Muscle layer of colon (tissue), 2 donors: ENCODE data around the gene ZNRF3.
"Not testable (repeated sequence)": the region's sequence is repeated elsewhere in the genome, so short reads cannot be mapped to it uniquely, and the experiment has no call there.

Source experiments
- H3K27ac ChIP-seq: one replicate; pipeline ENCODE4 v1.7.0; 2013; ENCODE audit warnings: low read depth, mild to moderate bottlenecking, low read length, moderate library complexity
- H3K27me3 ChIP-seq, 2 donors: one replicate each; pipeline ENCODE4 v1.7.0; 2013; ENCODE audit warnings: low read length in 2 of 2, mild to moderate bottlenecking in 2 of 2; ENCODE audit not compliant: insufficient read depth in 2 of 2, control insufficient read depth in 1 of 2
- H3K36me3 ChIP-seq: one replicate; pipeline ENCODE4 v1.7.0; 2013; ENCODE audit warnings: mild to moderate bottlenecking, low read length; ENCODE audit not compliant: insufficient read depth
- H3K4me1 ChIP-seq: one replicate; pipeline ENCODE4 v1.7.0; 2013; ENCODE audit warnings: mild to moderate bottlenecking, low read length; ENCODE audit not compliant: insufficient read depth
- H3K4me3 ChIP-seq, 2 donors: one replicate each; pipeline ENCODE4 v1.7.0; 2013; ENCODE audit warnings: low read length in 2 of 2, low read depth in 1 of 2, mild to moderate bottlenecking in 1 of 2, moderate library complexity in 1 of 2
- H3K9ac ChIP-seq: one replicate; pipeline ENCODE4 v1.7.0; 2013; ENCODE audit warnings: low read length
- H3K9me3 ChIP-seq: one replicate; pipeline ENCODE4 v1.7.0; 2013; ENCODE audit warnings: mild to moderate bottlenecking, low read length
- donor health status: abdominal sarcoma.
- donor health status: Adenocarcinoma of cecum.

The ZNRF3 gene

GRCh38 chr22:28864878-28865596, 18.3 kb upstream of the ZNRF3 start:
- Histone ChIP-seq H3K4me1 (no peaks in the 10 kb centered on the region), H3K36me3 (no peaks in the 10 kb centered on the region), H3K9me3 (no peaks in the 10 kb centered on the region), H3K27ac (no peak overlapping the region), H3K9ac (no peak overlapping the region), H3K4me3 (no peak overlapping the region), H3K27me3 (no peaks in the 10 kb centered on the region)

- no peak overlapping the region for H3K27ac ChIP-seq
- no peaks in the 10 kb centered on the region for H3K27me3 ChIP-seq
- no peaks in the 10 kb centered on the region for H3K4me1 ChIP-seq
- H3K36me3 ChIP-seq: no peaks in the 10 kb centered on the region
- no peaks in the 10 kb centered on the region for H3K9me3 ChIP-seq
- no peak overlapping the region for H3K9ac ChIP-seq
- H3K4me3 ChIP-seq: no peak overlapping the region
Observed at GRCh38 chr22:28867191-28867590, 16.2 kb upstream of the ZNRF3 start.

- H3K36me3 ChIP-seq, H3K9ac ChIP-seq, H3K27me3 ChIP-seq, H3K4me1 ChIP-seq, H3K27ac ChIP-seq, H3K4me3 ChIP-seq, H3K9me3 ChIP-seq: not testable (repeated sequence)
Observed at GRCh38 chr22:28868389-28868788, 15.0 kb upstream of the ZNRF3 start.

- no peaks in the 10 kb centered on the region for H3K36me3 ChIP-seq
- no peaks in the 10 kb centered on the region for H3K27me3 ChIP-seq
- no peak overlapping the region for H3K9ac ChIP-seq
- H3K27ac ChIP-seq: no peak overlapping the region
- H3K9me3 ChIP-seq: no peaks in the 10 kb centered on the region
- no peaks in the 10 kb centered on the region for H3K4me1 ChIP-seq
- no peak overlapping the region for H3K4me3 ChIP-seq
Observed at GRCh38 chr22:28869736-28870135, 13.6 kb upstream of the ZNRF3 start.

GRCh38 chr22:28873183-28873963, 10.0 kb upstream of the ZNRF3 start:
- Histone ChIP-seq H3K9ac (no peak overlapping the region), H3K36me3 (no peaks in the 10 kb centered on the region), H3K27ac (no peak overlapping the region), H3K4me1 (no peaks in the 10 kb centered on the region), H3K4me3 (no peak overlapping the region), H3K9me3 (no peaks in the 10 kb centered on the region), H3K27me3 (no peaks in the 10 kb centered on the region)

GRCh38 chr22:28874061-28874460, 9.3 kb upstream of the ZNRF3 start:
- H3K9me3 ChIP-seq: no peaks in the 10 kb centered on the region
- H3K9ac ChIP-seq: no peak overlapping the region
- H3K27ac ChIP-seq: no peak overlapping the region
- H3K36me3 ChIP-seq: no peaks in the 10 kb centered on the region
- no peaks in the 10 kb centered on the region for H3K27me3 ChIP-seq
- H3K4me3 ChIP-seq: no peak overlapping the region
- no peaks in the 10 kb centered on the region for H3K4me1 ChIP-seq

GRCh38 chr22:28874811-28875320, 8.5 kb upstream of the ZNRF3 start:
- Histone ChIP-seq H3K9ac (no peak overlapping the region), H3K9me3 (no peaks in the 10 kb centered on the region), H3K27me3 (no peaks in the 10 kb centered on the region), H3K4me1 (no peaks in the 10 kb centered on the region), H3K36me3 (no peaks in the 10 kb centered on the region), H3K4me3 (no peak overlapping the region), H3K27ac (no peak overlapping the region)

- no peaks in the 10 kb centered on the region for H3K36me3 ChIP-seq
- no peaks in the 10 kb centered on the region for H3K9me3 ChIP-seq
- H3K27ac ChIP-seq: peak overlapping the region; percentile 41
- H3K9ac ChIP-seq: no peak overlapping the region
- no peaks in the 10 kb centered on the region for H3K27me3 ChIP-seq
- peak overlapping the region; percentile 55 to 81 for H3K4me3 ChIP-seq
- peaks cover 30% of the 10 kb centered on the region for H3K4me1 ChIP-seq
Observed at GRCh38 chr22:28882545-28882877, 861 bp upstream of the ZNRF3 start.

GRCh38 chr22:28883657-28883916, 215 bp downstream of the ZNRF3 start:
- Histone ChIP-seq H3K27ac (peak overlapping the region; percentile 63), H3K4me3 (no peak overlapping the region), H3K27me3 (no peaks in the 10 kb centered on the region), H3K36me3 (no peaks in the 10 kb centered on the region), H3K9ac (no peak overlapping the region), H3K9me3 (no peaks in the 10 kb centered on the region), H3K4me1 (peaks cover 35% of the 10 kb centered on the region)

- H3K27ac ChIP-seq: peak overlapping the region; percentile 31
- no peaks in the 10 kb centered on the region for H3K36me3 ChIP-seq
- H3K4me3 ChIP-seq: peak overlapping the region; percentile 62 to 65
- peaks cover 35% of the 10 kb centered on the region for H3K4me1 ChIP-seq
- H3K9me3 ChIP-seq: no peaks in the 10 kb centered on the region
- no peaks in the 10 kb centered on the region for H3K27me3 ChIP-seq
- peak overlapping the region; percentile 40 for H3K9ac ChIP-seq
Observed at GRCh38 chr22:28883917-28884746, 760 bp downstream of the ZNRF3 start.

- Histone ChIP-seq H3K27me3 (no peaks in the 10 kb centered on the region), H3K27ac (no peak overlapping the region), H3K9me3 (no peaks in the 10 kb centered on the region), H3K36me3 (no peaks in the 10 kb centered on the region), H3K9ac (peak overlapping the region; percentile 40), H3K4me3 (peak overlapping the region; percentile 62 to 65), H3K4me1 (peaks cover 35% of the 10 kb centered on the region)
Observed at GRCh38 chr22:28884747-28885350, 1.5 kb downstream of the ZNRF3 start.
